KMS-11 (cell line): Measurements from ENCODE around the gene TMEM52.

ENCODE experiments used
- H2AFZ ChIP-seq: fragments of 200-600 bp; sonication (generic); 2 replicates; pipeline ENCODE4 v1.6.1; 2016; ENCODE audit warnings: antibody characterized with exemption, mixed run types, low read depth
- H3K27ac ChIP-seq: fragments of 200-600 bp; sonication (generic); 2 replicates; pipeline ENCODE4 v1.6.1; 2016; ENCODE audit warnings: mild to moderate bottlenecking, mixed run types
- H3K27me3 ChIP-seq: fragments of 200-600 bp; sonication (generic); 2 replicates; pipeline ENCODE4 v1.6.1; 2017; ENCODE audit warnings: mild to moderate bottlenecking, low read depth, mixed run types, moderate library complexity; ENCODE audit not compliant: insufficient read depth
- H3K36me3 ChIP-seq: fragments of 200-600 bp; sonication (generic); 2 replicates; pipeline ENCODE4 v1.6.1; 2017; ENCODE audit warnings: mild to moderate bottlenecking, mixed run types; ENCODE audit not compliant: insufficient read depth
- H3K4me1 ChIP-seq: fragments of 200-600 bp; sonication (generic); 2 replicates; pipeline ENCODE4 v1.6.1; 2016; ENCODE audit warnings: mild to moderate bottlenecking, low read depth, mixed run types; ENCODE audit not compliant: poor library complexity, severe bottlenecking
- H3K4me2 ChIP-seq: fragments of 200-600 bp; sonication (generic); 2 replicates; pipeline ENCODE4 v1.7.0; 2016; ENCODE audit warnings: mild to moderate bottlenecking, mixed run types
- H3K4me3 ChIP-seq: fragments of 200-600 bp; sonication (generic); IDR thresholded peaks from 2 replicates; pipeline ENCODE4 v1.6.1; 2017; ENCODE audit warnings: low read depth, low read length, mixed read lengths; ENCODE audit not compliant: insufficient read depth
- H3K79me2 ChIP-seq: fragments of 200-600 bp; sonication (generic); 2 replicates; pipeline ENCODE4 v1.6.1; 2016; ENCODE audit warnings: low read depth, mixed run types; ENCODE audit not compliant: insufficient read depth
- H3K9ac ChIP-seq: fragments of 200-600 bp; sonication (generic); 2 replicates; pipeline ENCODE4 v1.6.1; 2016; ENCODE audit warnings: mild to moderate bottlenecking, mixed run types
- H4K20me1 ChIP-seq: fragments of 200-600 bp; sonication (generic); 2 replicates; pipeline ENCODE4 v1.6.1; 2016; ENCODE audit warnings: mild to moderate bottlenecking, mixed run types; ENCODE audit not compliant: insufficient read depth
- TF ChIP-seq, protein P1 (sequence below): fragments of 200-600 bp; sonication (generic); conservative IDR thresholded peaks from 2 replicates; pipeline ENCODE4 v1.6.1; 2017; ENCODE audit warnings: low read depth, mild to moderate bottlenecking, antibody characterized with exemption, low read length, moderate library complexity, mixed read lengths

The TMEM52 gene

DNA sequence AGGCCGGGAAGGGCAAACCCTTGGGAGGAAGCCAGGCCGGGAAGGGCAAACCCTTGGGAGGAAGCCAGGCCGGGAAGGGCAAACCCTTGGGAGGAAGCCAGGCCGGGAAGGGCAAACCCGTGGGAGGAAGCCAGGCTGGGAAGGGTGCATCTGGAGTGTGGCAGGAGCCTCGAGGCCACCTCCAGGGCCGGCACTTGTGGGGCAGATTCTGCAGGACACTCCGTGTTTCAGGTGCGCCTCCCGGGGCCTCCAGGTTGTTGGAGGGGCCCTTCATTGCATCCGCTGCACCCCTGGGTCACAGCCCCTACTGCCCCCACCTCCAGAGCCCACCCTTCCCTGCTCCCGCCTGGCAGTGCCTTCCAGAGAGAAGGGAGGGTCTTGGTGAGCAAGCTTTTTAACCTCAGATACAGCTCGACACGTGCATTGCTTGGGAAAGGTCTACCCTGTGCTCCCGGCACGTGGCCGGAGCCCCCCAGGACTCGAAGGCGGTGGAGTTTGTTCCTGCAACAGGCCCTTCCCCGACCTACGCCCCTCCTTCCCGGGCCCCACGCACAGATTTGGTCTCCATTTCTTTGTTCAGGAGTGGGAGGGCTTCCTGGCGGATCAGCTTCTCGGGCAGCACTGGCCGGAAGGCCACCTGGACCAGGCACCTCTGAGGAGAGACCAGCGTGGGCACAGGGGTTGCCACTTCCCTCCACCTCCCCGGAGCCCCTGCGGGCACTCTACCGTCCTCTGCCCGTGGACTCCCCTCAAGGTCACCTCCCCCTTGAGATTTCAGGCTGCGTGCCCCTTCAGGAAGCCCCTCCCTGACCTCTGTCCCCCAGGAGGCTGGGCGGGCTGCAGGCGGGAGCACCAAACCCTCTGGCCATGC, 9.4 kb upstream of the TMEM52 start:
- TF ChIP-seq, protein P1, sequence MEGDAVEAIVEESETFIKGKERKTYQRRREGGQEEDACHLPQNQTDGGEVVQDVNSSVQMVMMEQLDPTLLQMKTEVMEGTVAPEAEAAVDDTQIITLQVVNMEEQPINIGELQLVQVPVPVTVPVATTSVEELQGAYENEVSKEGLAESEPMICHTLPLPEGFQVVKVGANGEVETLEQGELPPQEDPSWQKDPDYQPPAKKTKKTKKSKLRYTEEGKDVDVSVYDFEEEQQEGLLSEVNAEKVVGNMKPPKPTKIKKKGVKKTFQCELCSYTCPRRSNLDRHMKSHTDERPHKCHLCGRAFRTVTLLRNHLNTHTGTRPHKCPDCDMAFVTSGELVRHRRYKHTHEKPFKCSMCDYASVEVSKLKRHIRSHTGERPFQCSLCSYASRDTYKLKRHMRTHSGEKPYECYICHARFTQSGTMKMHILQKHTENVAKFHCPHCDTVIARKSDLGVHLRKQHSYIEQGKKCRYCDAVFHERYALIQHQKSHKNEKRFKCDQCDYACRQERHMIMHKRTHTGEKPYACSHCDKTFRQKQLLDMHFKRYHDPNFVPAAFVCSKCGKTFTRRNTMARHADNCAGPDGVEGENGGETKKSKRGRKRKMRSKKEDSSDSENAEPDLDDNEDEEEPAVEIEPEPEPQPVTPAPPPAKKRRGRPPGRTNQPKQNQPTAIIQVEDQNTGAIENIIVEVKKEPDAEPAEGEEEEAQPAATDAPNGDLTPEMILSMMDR: no peak
- H3K4me3 ChIP-seq: no peak overlapping the region
- H3K4me1 ChIP-seq: no peaks in the 10 kb centered on the region

GRCh38 chr1:1927751-1928150, 8.7 kb upstream of the TMEM52 start:
- Histone ChIP-seq H3K79me2 (no peaks in the 10 kb centered on the region), H3K9ac (no peak overlapping the region), H3K36me3 (no peaks in the 10 kb centered on the region), H3K27ac (no peak overlapping the region), H4K20me1 (no peaks in the 10 kb centered on the region), H2AFZ (no peak overlapping the region), H3K4me1 (no peaks in the 10 kb centered on the region), H3K27me3 (peaks cover 61% of the 10 kb centered on the region), H3K4me3 (no peak overlapping the region), H3K4me2 (no peak overlapping the region)
- TF ChIP-seq, protein P1: no peak

More for the DNA sequence above, 9.4 kb upstream of the TMEM52 start:
- Histone ChIP-seq H2AFZ (no peak overlapping the region), H4K20me1 (no peaks in the 10 kb centered on the region), H3K27ac (no peak overlapping the region), H3K4me2 (no peak overlapping the region), H3K36me3 (no peaks in the 10 kb centered on the region), H3K9ac (no peak overlapping the region), H3K79me2 (no peaks in the 10 kb centered on the region), H3K27me3 (peaks cover 60% of the 10 kb centered on the region)

- Histone ChIP-seq H2AFZ (no peak overlapping the region), H3K79me2 (no peaks in the 10 kb centered on the region), H3K4me1 (no peaks in the 10 kb centered on the region), H3K9ac (no peak overlapping the region), H3K27me3 (peaks cover 60% of the 10 kb centered on the region), H3K4me3 (no peak overlapping the region), H3K27ac (no peak overlapping the region), H3K4me2 (no peak overlapping the region), H4K20me1 (no peaks in the 10 kb centered on the region), H3K36me3 (no peaks in the 10 kb centered on the region)
- TF ChIP-seq, protein P1: no peak
Measured at GRCh38 chr1:1926886-1927660, 8.0 kb upstream of the TMEM52 start.

- no peaks in the 10 kb centered on the region for H3K4me1 ChIP-seq
- H3K4me3 ChIP-seq: no peak overlapping the region
- no peak overlapping the region for H3K9ac ChIP-seq
- H2AFZ ChIP-seq: no peak overlapping the region
- no peaks in the 10 kb centered on the region for H3K79me2 ChIP-seq
- H3K36me3 ChIP-seq: no peaks in the 10 kb centered on the region
- no peak overlapping the region for H3K27ac ChIP-seq
- H4K20me1 ChIP-seq: no peaks in the 10 kb centered on the region
- peaks cover 66% of the 10 kb centered on the region for H3K27me3 ChIP-seq
- no peak overlapping the region for H3K4me2 ChIP-seq
- TF ChIP-seq, protein P1: no peak
Measured at GRCh38 chr1:1926346-1926811, 7.3 kb upstream of the TMEM52 start.
